ENCODE measurements around the gene KCNK15. TPM values are rescaled to one million over a fixed set of nuclear protein-coding genes. Genes with fewer than 3 reads are reported as not detected.

Gene KCNK15
- total and polyA plus RNA-seq, 7 donors: 0.08 to 0.79 (median 0.21) TPM; not detected in 1

GRCh38 chr20:44701118-44701857 lies 44.4 kb upstream of the KCNK15 start:
- peak in 1 of 4 donors; percentile 25 for ATAC-seq
- intact Hi-C loops (cut with DNase I): no loop called here
- Histone ChIP-seq H3K27me3 (ENCODE audit: insufficient read depth in 3 of 3, low read length in 2 of 3) (no peaks in the 10 kb centered on the region), H3K36me3 (ENCODE audit: insufficient read depth in 1 of 2, low read depth in 1 of 2) (no peaks in the 10 kb centered on the region), H3K4me1 (peaks cover 31% of the 10 kb centered on the region), H3K9me3 (no peaks in the 10 kb centered on the region), H3K4me3 (no peak overlapping the region), H3K27ac (no peak overlapping the region)
- no peak for DNase-seq
- WGBS, 3 donors: 57 to 78% (median 71%) methylated on average over 15 of the region's 15 CpGs
- TF ChIP-seq, protein P1, sequence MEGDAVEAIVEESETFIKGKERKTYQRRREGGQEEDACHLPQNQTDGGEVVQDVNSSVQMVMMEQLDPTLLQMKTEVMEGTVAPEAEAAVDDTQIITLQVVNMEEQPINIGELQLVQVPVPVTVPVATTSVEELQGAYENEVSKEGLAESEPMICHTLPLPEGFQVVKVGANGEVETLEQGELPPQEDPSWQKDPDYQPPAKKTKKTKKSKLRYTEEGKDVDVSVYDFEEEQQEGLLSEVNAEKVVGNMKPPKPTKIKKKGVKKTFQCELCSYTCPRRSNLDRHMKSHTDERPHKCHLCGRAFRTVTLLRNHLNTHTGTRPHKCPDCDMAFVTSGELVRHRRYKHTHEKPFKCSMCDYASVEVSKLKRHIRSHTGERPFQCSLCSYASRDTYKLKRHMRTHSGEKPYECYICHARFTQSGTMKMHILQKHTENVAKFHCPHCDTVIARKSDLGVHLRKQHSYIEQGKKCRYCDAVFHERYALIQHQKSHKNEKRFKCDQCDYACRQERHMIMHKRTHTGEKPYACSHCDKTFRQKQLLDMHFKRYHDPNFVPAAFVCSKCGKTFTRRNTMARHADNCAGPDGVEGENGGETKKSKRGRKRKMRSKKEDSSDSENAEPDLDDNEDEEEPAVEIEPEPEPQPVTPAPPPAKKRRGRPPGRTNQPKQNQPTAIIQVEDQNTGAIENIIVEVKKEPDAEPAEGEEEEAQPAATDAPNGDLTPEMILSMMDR (IDR thresholded peaks at IDR 0.05): no peak

- DNase-seq: no peak
- Histone ChIP-seq H3K27ac (peak overlapping the region; percentile 68), H3K27me3 (ENCODE audit: insufficient read depth in 3 of 3, low read length in 2 of 3) (no peaks in the 10 kb centered on the region), H3K9me3 (no peaks in the 10 kb centered on the region), H3K4me1 (peaks cover 35% of the 10 kb centered on the region), H3K36me3 (ENCODE audit: insufficient read depth in 1 of 2, low read depth in 1 of 2) (no peaks in the 10 kb centered on the region), H3K4me3 (no peak overlapping the region)
- intact Hi-C loops (cut with DNase I): no loop called here
- 82 to 84% (median 84%) methylated on average over 7 of the region's 7 CpGs for WGBS, 3 donors
- TF ChIP-seq, protein P1 (IDR thresholded peaks at IDR 0.05): no peak
- no peak for ATAC-seq
Measured at GRCh38 chr20:44701858-44702256, 43.8 kb upstream of the KCNK15 start.

DNA sequence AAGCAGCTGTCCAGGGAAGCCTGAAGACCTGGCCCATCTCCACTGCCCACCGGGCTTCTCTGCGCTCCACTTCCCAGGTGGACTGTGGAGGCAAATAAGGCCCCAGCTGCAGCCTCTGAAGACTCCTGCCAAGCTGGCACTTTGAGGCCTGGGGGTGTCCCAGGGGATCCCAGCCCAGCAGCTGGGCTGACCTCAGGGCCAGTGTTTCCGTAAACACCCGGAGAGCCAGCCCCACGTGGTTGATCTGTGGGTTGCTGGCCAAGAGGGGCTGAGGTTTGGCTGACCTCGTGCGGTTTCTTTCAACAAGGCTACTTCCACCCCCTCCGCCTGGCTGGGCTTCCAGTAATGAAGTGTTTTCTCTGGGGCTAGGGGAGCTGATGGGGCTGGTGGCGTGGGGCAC lies 42.9 kb upstream of the KCNK15 start:
- DNase-seq (peak; percentile 92 to 94), ATAC-seq (peak; percentile 82 to 92 (median 84))
- Histone ChIP-seq H3K4me1 (peaks cover 36% of the 10 kb centered on the region), H3K27ac (peak overlapping the region; percentile 68), H3K36me3 (ENCODE audit: insufficient read depth in 1 of 2, low read depth in 1 of 2) (no peaks in the 10 kb centered on the region), H3K9me3 (no peaks in the 10 kb centered on the region), H3K4me3 (peak overlapping the region; percentile 19), H3K27me3 (ENCODE audit: insufficient read depth in 3 of 3, low read length in 2 of 3) (no peaks in the 10 kb centered on the region)
- 3 to 10% (median 6%) methylated on average over 9 of the region's 9 CpGs for WGBS, 3 donors
- intact Hi-C loops (cut with DNase I): no loop called here
- TF ChIP-seq, protein P1 (IDR thresholded peaks at IDR 0.05): no peak

- intact Hi-C loops (cut with DNase I): no loop called here
- Histone ChIP-seq H3K9me3 (no peaks in the 10 kb centered on the region), H3K36me3 (ENCODE audit: insufficient read depth in 1 of 2, low read depth in 1 of 2) (no peaks in the 10 kb centered on the region), H3K4me3 (no peak overlapping the region), H3K27me3 (ENCODE audit: insufficient read depth in 3 of 3, low read length in 2 of 3) (no peaks in the 10 kb centered on the region), H3K4me1 (peaks cover 36% of the 10 kb centered on the region), H3K27ac (peak overlapping the region; percentile 68)
- TF ChIP-seq, protein P1 (IDR thresholded peaks at IDR 0.05): no peak
- 40 to 47% (median 44%) methylated on average over 12 of the region's 12 CpGs for WGBS, 3 donors
- DNase-seq: no peak
- peak; percentile 19 to 39 (median 33) for ATAC-seq
Measured at GRCh38 chr20:44703183-44703925, 42.3 kb upstream of the KCNK15 start.

Measured in psoas muscle (tissue), 8 donors.